Activated B cell treated with CpG ODN at 0.5 μM for 24 hours (primary cell): ENCODE results near the gene TNFAIP8L1. TPM values are rescaled to one million over a fixed set of nuclear protein-coding genes. Genes with fewer than 3 reads are reported as not detected.

Experiments used
- ATAC-seq: fragments of 200-7000 bp; cut with Tn5 transposase; one replicate; pipeline ENCODE4 v1.10.0; 2021; ENCODE audit warnings: low read depth, mild to moderate bottlenecking, moderate library complexity
- CTCF ChIA-PET: fragments of 350-600 bp; sonication (Branson Sonifier 250); formaldehyde crosslinking; loops from one replicate; lab custom pipeline; 2021; ENCODE audit warnings: antibody characterized with exemption; lab: Charles Lee
- POLR2A ChIA-PET: fragments of 350-600 bp; sonication (Branson Sonifier 250); formaldehyde crosslinking; loops from one replicate; lab custom pipeline; 2021; ENCODE audit warnings: antibody characterized with exemption; lab: Charles Lee
- DNase-seq: peaks from one replicate; pipeline ENCODE4 v3.0.0; 2022
- H3K27ac Mint-ChIP-seq: one replicate; pipeline ENCODE4 v1.8.0; 2020; ENCODE audit warnings: mixed read lengths
- H3K27me3 Mint-ChIP-seq: one replicate; pipeline ENCODE4 v1.8.0; 2021; ENCODE audit warnings: mixed read lengths
- H3K36me3 Mint-ChIP-seq: one replicate; pipeline ENCODE4 v1.8.0; 2021; ENCODE audit warnings: low read depth, mixed read lengths
- H3K4me1 Mint-ChIP-seq: one replicate; pipeline ENCODE4 v1.8.0; 2021; ENCODE audit warnings: mixed read lengths
- H3K4me3 Mint-ChIP-seq: one replicate; pipeline ENCODE4 v1.8.0; 2020; ENCODE audit warnings: mild to moderate bottlenecking, mixed read lengths
- H3K9me3 Mint-ChIP-seq: one replicate; pipeline ENCODE4 v1.8.0; 2020; ENCODE audit warnings: mixed read lengths
- intact Hi-C: fragments of 100-400 bp; cut with micrococcal nuclease; formaldehyde crosslinking; loops from one replicate; pipeline ENCODE4 v1.15.1; 2024
- total RNA-seq: library from RNA; stranded (reverse); gene quantifications from 2 replicates; pipeline ENCODE4 v1.2.3, GENCODE V29; 2022
- TF ChIP-seq, protein P1 (sequence below): fragments of 200-600 bp; IDR thresholded peaks from one replicate; pipeline ENCODE4 v1.8.0; 2022; ENCODE audit warnings: antibody characterized with exemption, mild to moderate bottlenecking

The TNFAIP8L1 gene
- total RNA-seq = 13.2 and 15.5 TPM in 2 replicates

DNA sequence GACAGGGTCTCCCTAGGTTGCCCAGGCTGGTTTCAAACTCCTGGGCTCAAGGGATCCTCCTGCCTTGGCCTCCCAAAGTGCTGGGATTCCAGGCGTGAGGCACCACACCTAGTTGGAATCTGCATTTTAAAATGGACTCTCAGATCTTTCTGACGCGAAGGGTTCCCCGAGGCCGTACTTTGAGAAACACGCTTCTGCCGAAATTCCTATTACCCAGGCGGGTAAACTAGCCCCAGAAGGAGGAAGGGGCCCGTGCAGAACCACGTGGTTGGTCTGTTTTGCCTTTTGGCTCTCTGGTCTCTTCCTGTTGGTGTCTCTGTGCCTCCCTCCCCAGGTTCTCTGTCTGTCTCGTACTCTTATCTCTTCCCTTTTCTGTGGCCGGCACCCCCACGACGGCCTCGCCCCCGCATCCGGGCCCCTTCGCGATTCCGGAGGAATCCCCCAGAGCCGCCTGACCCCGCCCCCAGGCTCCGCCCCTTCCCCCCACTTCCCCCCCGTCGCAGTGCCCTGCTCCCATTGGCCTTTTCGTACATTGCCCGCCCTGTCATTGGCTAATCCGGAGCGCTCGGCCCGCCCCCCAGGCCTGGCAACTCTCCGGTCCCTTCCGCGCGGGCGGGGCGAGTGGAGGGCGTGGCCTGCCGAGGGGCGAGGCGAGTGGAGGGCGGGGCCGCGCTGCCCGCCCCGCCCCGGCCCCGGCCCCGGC is at the start of gene TNFAIP8L1:
TSS of gene TNFAIP8L1 (plus strand) at position 689 of the 703 bp plus-strand sequence. CDS start 12,354 bp downstream, outside the sequence.
- intact Hi-C loops = loop anchor here (1.0 to 5.0 kb wide), 6 partner anchors 31 to 1692 kb away; partner anchors contain the start of genes CHAF1A, DPP9, FEM1A and HDGFL2
- Mint-ChIP-seq H3K27me3 (no peaks in the 10 kb centered on the region), H3K9me3 (no peaks in the 10 kb centered on the region), H3K4me3 (peak within 1 kb of the TSS; percentile 99), H3K36me3 (no peaks in the 10 kb centered on the region), H3K4me1 (peaks cover 44% of the 10 kb centered on the region), H3K27ac (peak within 1 kb of the TSS; percentile 97)
- ChIA-PET POLR2A (no interaction called here), CTCF (interaction anchor here (3.2 kb wide), 1 partner anchor 50 kb away, joined by 12 read pairs; no protein-coding TSS in a partner anchor)
- TF ChIP-seq, protein P1, sequence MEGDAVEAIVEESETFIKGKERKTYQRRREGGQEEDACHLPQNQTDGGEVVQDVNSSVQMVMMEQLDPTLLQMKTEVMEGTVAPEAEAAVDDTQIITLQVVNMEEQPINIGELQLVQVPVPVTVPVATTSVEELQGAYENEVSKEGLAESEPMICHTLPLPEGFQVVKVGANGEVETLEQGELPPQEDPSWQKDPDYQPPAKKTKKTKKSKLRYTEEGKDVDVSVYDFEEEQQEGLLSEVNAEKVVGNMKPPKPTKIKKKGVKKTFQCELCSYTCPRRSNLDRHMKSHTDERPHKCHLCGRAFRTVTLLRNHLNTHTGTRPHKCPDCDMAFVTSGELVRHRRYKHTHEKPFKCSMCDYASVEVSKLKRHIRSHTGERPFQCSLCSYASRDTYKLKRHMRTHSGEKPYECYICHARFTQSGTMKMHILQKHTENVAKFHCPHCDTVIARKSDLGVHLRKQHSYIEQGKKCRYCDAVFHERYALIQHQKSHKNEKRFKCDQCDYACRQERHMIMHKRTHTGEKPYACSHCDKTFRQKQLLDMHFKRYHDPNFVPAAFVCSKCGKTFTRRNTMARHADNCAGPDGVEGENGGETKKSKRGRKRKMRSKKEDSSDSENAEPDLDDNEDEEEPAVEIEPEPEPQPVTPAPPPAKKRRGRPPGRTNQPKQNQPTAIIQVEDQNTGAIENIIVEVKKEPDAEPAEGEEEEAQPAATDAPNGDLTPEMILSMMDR = no peak
- peak; percentile 92 for ATAC-seq
- DNase-seq = peak; percentile 99

DNA sequence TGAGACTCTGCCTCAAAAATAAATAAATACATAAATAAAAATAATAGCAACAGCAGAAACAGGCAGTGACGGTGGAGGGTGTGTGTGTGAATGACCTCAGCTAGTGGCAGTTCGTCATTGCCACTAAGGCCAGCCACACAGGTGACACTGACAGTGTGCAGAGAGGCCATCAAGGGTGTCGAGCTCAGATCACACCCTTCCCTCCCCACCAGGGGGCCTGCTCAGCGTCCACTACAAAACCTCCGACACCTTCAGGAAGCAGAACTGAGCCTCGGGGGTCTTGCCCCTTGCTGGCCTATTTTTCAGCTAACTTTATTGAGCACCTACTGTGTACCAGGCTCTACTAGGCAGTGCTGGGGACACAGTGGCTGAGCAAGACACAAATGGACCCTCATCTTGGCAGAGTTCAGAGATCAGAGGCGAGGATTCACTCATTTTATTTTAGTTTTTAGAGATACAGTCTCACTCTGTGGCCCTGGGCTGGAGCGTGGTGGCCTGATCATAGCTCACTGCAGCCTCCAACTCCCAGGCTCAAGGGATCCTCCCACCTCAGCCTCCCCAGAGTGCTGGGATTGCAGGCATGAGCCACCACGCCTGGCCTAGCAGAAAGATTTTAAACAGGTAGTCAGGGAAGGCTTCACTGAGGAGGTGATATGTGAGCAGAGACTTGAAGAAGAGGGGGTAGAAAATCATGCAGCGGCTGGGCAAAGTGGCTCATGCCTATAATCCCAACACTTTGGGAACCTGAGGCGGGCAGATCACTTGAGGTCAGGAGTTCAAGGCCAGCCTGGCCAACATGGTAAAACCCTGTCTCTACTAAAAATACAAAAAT is 49.5 kb upstream of the TNFAIP8L1 start:
- no peak for DNase-seq

GRCh38 chr19:4590559-4590958 is 48.8 kb upstream of the TNFAIP8L1 start:
- intact Hi-C loops = no loop called here
- Mint-ChIP-seq H3K4me1 (no peaks in the 10 kb centered on the region), H3K27me3 (peaks cover 37% of the 10 kb centered on the region), H3K36me3 (no peaks in the 10 kb centered on the region), H3K4me3 (no peak overlapping the region), H3K9me3 (no peaks in the 10 kb centered on the region), H3K27ac (no peak overlapping the region)
- DNase-seq = no peak
- ATAC-seq = no peak
- ChIA-PET CTCF (no interaction called here), POLR2A (no interaction called here)
- TF ChIP-seq, protein P1 = no peak

More for the DNA sequence above, 49.5 kb upstream of the TNFAIP8L1 start:
- Mint-ChIP-seq H3K27ac (no peak overlapping the region), H3K36me3 (no peaks in the 10 kb centered on the region), H3K4me3 (no peak overlapping the region), H3K4me1 (peaks cover 3% of the 10 kb centered on the region), H3K27me3 (peaks cover 43% of the 10 kb centered on the region), H3K9me3 (no peaks in the 10 kb centered on the region)
- intact Hi-C loops = loop anchor here (1.0 kb wide), 1 partner anchor 47 kb away; no protein-coding TSS in a partner anchor
- CTCF ChIA-PET = interaction anchor here (0.9 to 1.3 kb wide), 2 partner anchors 43 to 47 kb away, joined by 3 to 12 read pairs; no protein-coding TSS in a partner anchor
- ATAC-seq = peak; percentile 62
- TF ChIP-seq, protein P1 = no peak
- POLR2A ChIA-PET = no interaction called here

- Mint-ChIP-seq H3K27me3 (peaks cover 29% of the 10 kb centered on the region), H3K4me3 (no peak overlapping the region), H3K27ac (no peak overlapping the region), H3K36me3 (no peaks in the 10 kb centered on the region), H3K4me1 (no peaks in the 10 kb centered on the region), H3K9me3 (no peaks in the 10 kb centered on the region)
- ChIA-PET CTCF (no interaction called here), POLR2A (no interaction called here)
- DNase-seq = no peak
- intact Hi-C loops = no loop called here
- ATAC-seq = no peak
- TF ChIP-seq, protein P1 = no peak
Observed at GRCh38 chr19:4591320-4591719, 48.0 kb upstream of the TNFAIP8L1 start.
